ENCODE data around the gene HIGD2B.
"Not testable (repeated sequence)": the region's sequence is repeated elsewhere in the genome, so short reads cannot be mapped to it uniquely, and the experiment has no call there.

HIGD2B gene

DNA sequence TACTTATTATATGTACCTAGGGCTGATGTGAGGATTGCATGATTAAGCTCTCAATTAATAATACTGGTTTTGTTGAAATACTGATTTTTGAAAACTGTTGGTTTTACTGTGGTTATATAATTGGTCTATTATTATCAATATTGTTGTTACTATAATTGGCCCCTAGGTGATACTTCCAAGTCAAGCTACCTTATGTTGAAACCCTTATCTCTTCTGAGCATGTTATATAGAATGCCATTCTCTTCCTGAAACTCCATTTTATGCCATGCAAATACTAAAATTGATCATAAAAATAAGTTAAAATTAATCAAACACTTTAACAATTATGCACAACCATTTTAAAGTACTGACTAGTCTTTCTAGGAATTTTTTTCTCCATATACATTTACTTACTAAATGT, 46.1 kb upstream of the HIGD2B start:
- Histone ChIP-seq H3K36me3 (ENCODE audit: control insufficient read depth in 1 of 2, insufficient read depth in 2 of 2, low read depth in 1 of 2, low read length in 2 of 2) (peaks cover 16 to 80% of the 10 kb centered on the region in 2 experiments), H2BK15ac (ENCODE audit: low read depth, poor library complexity, severe bottlenecking) (no peak overlapping the region), H3K27me3 (ENCODE audit: control insufficient read depth in 1 of 2, insufficient read depth in 1 of 2, low read length in 2 of 2) (no peaks in the 10 kb centered on the region), H3K14ac (ENCODE audit: low read length in 2 of 2) (no peak overlapping the region), H3K4me2 (ENCODE audit: low read length, poor library complexity, severe bottlenecking) (no peak overlapping the region), H3K4me1 (ENCODE audit: control insufficient read depth, insufficient read depth, low read depth, low read length) (no peaks in the 10 kb centered on the region), H2BK12ac (ENCODE audit: low read length in 2 of 2) (no peak overlapping the region), H2BK120ac (ENCODE audit: low read depth, low read length) (no peak overlapping the region), H3K27ac (ENCODE audit: low read length, poor library complexity, severe bottlenecking) (no peak overlapping the region), H3K4me3 (ENCODE audit: insufficient read depth in 1 of 2, low read depth in 1 of 2, low read length in 2 of 2) (no peak overlapping the region), H4K91ac (ENCODE audit: low read length) (no peak overlapping the region), H2AK5ac (ENCODE audit: low read length, severe bottlenecking) (no peak overlapping the region), H3K9ac (ENCODE audit: low read length) (no peak overlapping the region), H2AFZ (ENCODE audit: low read depth, low read length) (no peak overlapping the region), H3K23ac (ENCODE audit: low read length in 2 of 2) (no peak overlapping the region), H3K18ac (ENCODE audit: low read depth in 1 of 2, low read length in 2 of 2) (no peak overlapping the region), H3K9me3 (ENCODE audit: control insufficient read depth, low read length) (no peaks in the 10 kb centered on the region), H4K8ac (ENCODE audit: low read length) (no peak overlapping the region), H2BK5ac (ENCODE audit: low read depth, low read length, poor library complexity, severe bottlenecking) (no peak overlapping the region), H3K79me1 (replicated peaks; ENCODE audit: low read length, poor library complexity, severe bottlenecking) (peaks cover 14% of the 10 kb centered on the region), H3K4ac (ENCODE audit: low read depth in 1 of 2, low read length in 2 of 2) (no peak overlapping the region)
- DNase-seq: no peak

DNA sequence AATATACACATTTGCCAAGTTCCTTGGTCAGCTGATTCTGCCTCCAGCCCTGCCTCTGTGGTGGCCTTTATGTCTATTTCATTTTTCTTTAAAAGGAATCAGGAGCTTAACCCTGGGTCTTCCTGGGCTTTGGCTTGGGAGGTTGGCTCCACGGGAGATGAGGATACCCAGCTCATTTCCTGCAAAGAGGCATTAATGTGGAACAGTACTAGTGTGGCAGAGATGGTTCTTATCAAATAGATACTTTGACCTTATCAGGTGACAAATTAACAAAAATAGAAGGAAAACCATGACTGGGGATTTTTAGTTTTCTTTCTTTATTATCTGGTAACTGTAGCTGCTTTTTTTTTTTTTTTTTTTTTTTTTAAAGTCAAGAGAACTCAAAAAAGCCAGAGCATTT, 42.8 kb upstream of the HIGD2B start:
- Histone ChIP-seq H3K4me1 (ENCODE audit: control insufficient read depth, insufficient read depth, low read depth, low read length) (no peaks in the 10 kb centered on the region), H4K8ac (ENCODE audit: low read length) (no peak overlapping the region), H3K27me3 (ENCODE audit: control insufficient read depth in 1 of 2, insufficient read depth in 1 of 2, low read length in 2 of 2) (no peaks in the 10 kb centered on the region), H3K4me2 (ENCODE audit: low read length, poor library complexity, severe bottlenecking) (no peak overlapping the region), H2BK120ac (ENCODE audit: low read depth, low read length) (no peak overlapping the region), H2BK15ac (ENCODE audit: low read depth, poor library complexity, severe bottlenecking) (no peak overlapping the region), H3K9me3 (ENCODE audit: control insufficient read depth, low read length) (no peaks in the 10 kb centered on the region), H3K36me3 (ENCODE audit: control insufficient read depth in 1 of 2, insufficient read depth in 2 of 2, low read depth in 1 of 2, low read length in 2 of 2) (peaks cover 7 to 62% of the 10 kb centered on the region in 2 experiments), H3K4me3 (ENCODE audit: insufficient read depth in 1 of 2, low read depth in 1 of 2, low read length in 2 of 2) (no peak overlapping the region), H3K18ac (ENCODE audit: low read depth in 1 of 2, low read length in 2 of 2) (no peak overlapping the region), H3K9ac (ENCODE audit: low read length) (no peak overlapping the region), H2AFZ (ENCODE audit: low read depth, low read length) (no peak overlapping the region), H3K27ac (ENCODE audit: low read length, poor library complexity, severe bottlenecking) (no peak overlapping the region), H2AK5ac (ENCODE audit: low read length, severe bottlenecking) (no peak overlapping the region), H3K14ac (ENCODE audit: low read length in 2 of 2) (no peak overlapping the region), H3K79me1 (replicated peaks; ENCODE audit: low read length, poor library complexity, severe bottlenecking) (peaks cover 9% of the 10 kb centered on the region), H4K91ac (ENCODE audit: low read length) (no peak overlapping the region), H3K4ac (ENCODE audit: low read depth in 1 of 2, low read length in 2 of 2) (no peak overlapping the region), H2BK5ac (ENCODE audit: low read depth, low read length, poor library complexity, severe bottlenecking) (no peak overlapping the region), H2BK12ac (ENCODE audit: low read length in 2 of 2) (no peak overlapping the region), H3K23ac (ENCODE audit: low read length in 2 of 2) (no peak overlapping the region)
- WGBS: 100% methylated on average over 1 of the region's 1 CpG
- no peak for DNase-seq

DNA sequence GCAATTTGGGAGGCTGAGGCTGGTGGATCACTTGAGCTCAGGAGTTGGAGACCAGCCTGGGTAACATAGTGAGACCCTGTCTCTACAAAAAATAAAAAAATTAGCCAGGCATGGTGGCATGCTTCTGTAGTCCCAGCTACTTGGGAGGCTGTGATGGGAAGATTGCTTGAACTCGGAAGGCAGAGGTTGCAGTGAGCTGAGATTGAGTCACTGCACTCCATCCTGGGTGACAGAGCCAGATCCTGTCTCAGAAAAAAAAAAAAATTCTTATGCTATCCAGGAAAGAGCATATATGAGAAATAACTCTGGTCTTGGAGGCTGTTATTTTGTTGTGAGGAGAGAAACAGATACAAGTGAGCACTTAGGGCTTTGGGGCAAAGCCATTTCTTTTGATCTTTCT, 42.3 kb upstream of the HIGD2B start:
- H2BK5ac ChIP-seq (ENCODE audit: low read depth, low read length, poor library complexity, severe bottlenecking); H3K23ac ChIP-seq (ENCODE audit: low read length in 2 of 2); H4K91ac ChIP-seq (ENCODE audit: low read length); H4K8ac ChIP-seq (ENCODE audit: low read length); H2AFZ ChIP-seq (ENCODE audit: low read depth, low read length); H3K9me3 ChIP-seq (ENCODE audit: control insufficient read depth, low read length); H2BK15ac ChIP-seq (ENCODE audit: low read depth, poor library complexity, severe bottlenecking); H2BK120ac ChIP-seq (ENCODE audit: low read depth, low read length); H3K27me3 ChIP-seq (ENCODE audit: control insufficient read depth in 1 of 2, insufficient read depth in 1 of 2, low read length in 2 of 2); H2BK12ac ChIP-seq (ENCODE audit: low read length in 2 of 2); DNase-seq; H3K4me1 ChIP-seq (ENCODE audit: control insufficient read depth, insufficient read depth, low read depth, low read length); H3K27ac ChIP-seq (ENCODE audit: low read length, poor library complexity, severe bottlenecking); H3K4ac ChIP-seq (ENCODE audit: low read depth in 1 of 2, low read length in 2 of 2); H3K9ac ChIP-seq (ENCODE audit: low read length); H3K18ac ChIP-seq (ENCODE audit: low read depth in 1 of 2, low read length in 2 of 2); H3K4me3 ChIP-seq (ENCODE audit: insufficient read depth in 1 of 2, low read depth in 1 of 2, low read length in 2 of 2); H2AK5ac ChIP-seq (ENCODE audit: low read length, severe bottlenecking); H3K79me1 ChIP-seq (replicated peaks; ENCODE audit: low read length, poor library complexity, severe bottlenecking); H3K14ac ChIP-seq (ENCODE audit: low read length in 2 of 2); H3K4me2 ChIP-seq (ENCODE audit: low read length, poor library complexity, severe bottlenecking): not testable (repeated sequence)
- H3K36me3 ChIP-seq (ENCODE audit: control insufficient read depth in 1 of 2, insufficient read depth in 2 of 2, low read depth in 1 of 2, low read length in 2 of 2): peaks cover 7 to 58% of the 10 kb centered on the region in 2 experiments
- 89% methylated on average over 1 of the region's 1 CpG for WGBS

DNA sequence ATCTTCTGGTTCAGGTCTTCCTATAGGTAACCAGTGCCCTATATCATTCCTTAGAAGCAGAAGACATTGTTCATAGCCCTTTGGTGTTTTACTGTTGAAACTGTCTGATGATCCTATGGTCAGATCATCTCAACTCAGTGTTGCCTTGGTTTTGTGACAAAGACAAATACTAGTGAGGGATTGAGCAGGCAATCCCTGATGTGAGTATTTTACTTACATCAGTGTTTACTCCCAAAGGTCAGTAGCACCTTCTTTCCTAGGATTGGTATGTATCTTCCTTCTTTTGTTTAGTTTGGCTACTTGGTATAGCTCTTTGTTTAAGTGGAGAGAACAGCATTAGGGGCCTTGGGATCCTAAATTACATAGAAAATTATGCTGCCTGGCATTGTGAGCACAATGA, 41.2 kb upstream of the HIGD2B start:
- H3K23ac ChIP-seq (ENCODE audit: low read length in 2 of 2): no peak overlapping the region

More for the DNA sequence above, 41.2 kb upstream of the HIGD2B start:
- Histone ChIP-seq H2BK12ac (ENCODE audit: low read length in 2 of 2) (no peak overlapping the region), H3K18ac (ENCODE audit: low read depth in 1 of 2, low read length in 2 of 2) (no peak overlapping the region), H2BK5ac (ENCODE audit: low read depth, low read length, poor library complexity, severe bottlenecking) (no peak overlapping the region), H3K9me3 (ENCODE audit: control insufficient read depth, low read length) (no peaks in the 10 kb centered on the region), H3K79me1 (replicated peaks; ENCODE audit: low read length, poor library complexity, severe bottlenecking) (peaks cover 4% of the 10 kb centered on the region), H3K14ac (ENCODE audit: low read length in 2 of 2) (no peak overlapping the region), H4K8ac (ENCODE audit: low read length) (no peak overlapping the region), H2AK5ac (ENCODE audit: low read length, severe bottlenecking) (no peak overlapping the region), H3K9ac (ENCODE audit: low read length) (no peak overlapping the region), H2BK120ac (ENCODE audit: low read depth, low read length) (no peak overlapping the region), H4K91ac (ENCODE audit: low read length) (no peak overlapping the region), H3K36me3 (ENCODE audit: control insufficient read depth in 1 of 2, insufficient read depth in 2 of 2, low read depth in 1 of 2, low read length in 2 of 2) (peaks cover 3 to 55% of the 10 kb centered on the region in 2 experiments), H3K4me1 (ENCODE audit: control insufficient read depth, insufficient read depth, low read depth, low read length) (peaks cover 1% of the 10 kb centered on the region), H3K4me2 (ENCODE audit: low read length, poor library complexity, severe bottlenecking) (no peak overlapping the region), H3K27ac (ENCODE audit: low read length, poor library complexity, severe bottlenecking) (no peak overlapping the region), H3K27me3 (ENCODE audit: control insufficient read depth in 1 of 2, insufficient read depth in 1 of 2, low read length in 2 of 2) (no peaks in the 10 kb centered on the region), H3K4ac (ENCODE audit: low read depth in 1 of 2, low read length in 2 of 2) (no peak overlapping the region), H2AFZ (ENCODE audit: low read depth, low read length) (no peak overlapping the region), H2BK15ac (ENCODE audit: low read depth, poor library complexity, severe bottlenecking) (no peak overlapping the region), H3K4me3 (ENCODE audit: insufficient read depth in 1 of 2, low read depth in 1 of 2, low read length in 2 of 2) (no peak overlapping the region)
- no peak for DNase-seq
